ENCODE measurements around the gene YTHDF1.
"Not testable (repeated sequence)": the region's sequence is repeated elsewhere in the genome, so short reads cannot be mapped to it uniquely, and the experiment has no call there.

Gene YTHDF1

GRCh38 chr20:63254232-63254605, 38.3 kb upstream of the YTHDF1 start, which contains the start of gene NKAIN4:
Gene NKAIN4, minus strand, starts transcription at chr20:63254463. Its CDS starts 13 bp downstream, at chr20:63254450.
- H3K27ac ChIP-seq: no peak within 1 kb of the TSS
- TF ChIP-seq ZFX (IDR thresholded peaks at IDR 0.05) (no peak), CTCF (conservative IDR thresholded peaks at IDR 0.05) (no peak)

GRCh38 chr20:63253438-63254231, 37.7 kb upstream of the YTHDF1 start:
- TF ChIP-seq ZFX (IDR thresholded peaks at IDR 0.05): no peak
- TF ChIP-seq CTCF (conservative IDR thresholded peaks at IDR 0.05): no peak
- no peak overlapping the region for H3K27ac ChIP-seq

- TF ChIP-seq ZFX (IDR thresholded peaks at IDR 0.05) (no peak), CTCF (conservative IDR thresholded peaks at IDR 0.05) (no peak)
Observed at GRCh38 chr20:63253065-63253437, 37.1 kb upstream of the YTHDF1 start.

GRCh38 chr20:63252284-63252711, 36.4 kb upstream of the YTHDF1 start:
- TF ChIP-seq ZFX (IDR thresholded peaks at IDR 0.05) (no peak), CTCF (conservative IDR thresholded peaks at IDR 0.05) (no peak)
- H3K27ac ChIP-seq: no peak overlapping the region

More at GRCh38 chr20:63253065-63253437, 37.1 kb upstream of the YTHDF1 start:
- H3K27ac ChIP-seq: no peak overlapping the region

GRCh38 chr20:63251350-63251749, 35.4 kb upstream of the YTHDF1 start:
- H3K27ac ChIP-seq: not testable (repeated sequence)

- H3K27ac ChIP-seq: no peak overlapping the region
- TF ChIP-seq ZFX (IDR thresholded peaks at IDR 0.05) (no peak), CTCF (conservative IDR thresholded peaks at IDR 0.05) (no peak)
Observed at GRCh38 chr20:63249891-63250290, 34.0 kb upstream of the YTHDF1 start.

- no peak for TF ChIP-seq CTCF (conservative IDR thresholded peaks at IDR 0.05)
Observed at GRCh38 chr20:63248835-63249591, 33.1 kb upstream of the YTHDF1 start.

More at GRCh38 chr20:63248835-63249591, 33.1 kb upstream of the YTHDF1 start:
- no peak overlapping the region for H3K27ac ChIP-seq
